PC-3 (cell line): ENCODE data around the gene RAD50. TPM values are rescaled to one million over a fixed set of nuclear protein-coding genes. Genes with fewer than 3 reads are reported as not detected.

ENCODE experiments used
- ATAC-seq: fragments of 200-7000 bp; cut with Tn5 transposase; 2 replicates; pipeline ENCODE4 v1.9.1; 2020; ENCODE audit warnings: mild to moderate bottlenecking, moderate library complexity
- BruUV-seq: library from RNA; stranded (reverse); fragments of 400-500 nt; replicated peaks from 2 replicates; lab custom pipeline; 2021; lab: Mats Ljungman, UMichigan
- CTCF ChIA-PET: fragments of 300-600 bp; sonication (Branson Sonifier 250); formaldehyde crosslinking; loops from one replicate; lab custom pipeline; 2022; ENCODE audit warnings: antibody characterized with exemption; lab: Charles Lee
- POLR2A ChIA-PET: fragments of 300-600 bp; sonication (Branson Sonifier 250); formaldehyde crosslinking; loops from one replicate; lab custom pipeline; 2022; ENCODE audit warnings: antibody characterized with exemption; ENCODE audit not compliant: unreplicated experiment; lab: Charles Lee
- DNase-seq: peaks from one replicate; pipeline ENCODE4 v3.0.0-alpha.2; 2015
- H2AFZ ChIP-seq: fragments of 300-600 bp; sonication (generic); 2 replicates; pipeline ENCODE4 v1.6.0; 2016; ENCODE audit warnings: antibody characterized with exemption, low read length
- H3F3A ChIP-seq: fragments of 300-600 bp; sonication (generic); one replicate; pipeline ENCODE4 v1.6.0; 2017; ENCODE audit warnings: antibody characterized with exemption, low read length, control low read depth, mild to moderate bottlenecking; ENCODE audit not compliant: unreplicated experiment
- H3K27ac ChIP-seq: fragments of 300-600 bp; sonication (generic); 2 replicates; pipeline ENCODE4 v1.5.1; 2016; ENCODE audit warnings: mild to moderate bottlenecking, low read length
- H3K27me3 ChIP-seq: fragments of 300-600 bp; sonication (generic); 2 replicates; pipeline ENCODE4 v1.6.1; 2016; ENCODE audit warnings: low read length, mixed read lengths
- H3K36me3 ChIP-seq: fragments of 300-600 bp; sonication (generic); 2 replicates; pipeline ENCODE4 v1.6.1; 2016; ENCODE audit warnings: low read depth, mixed run types, low read length, mixed read lengths
- H3K4me1 ChIP-seq: fragments of 300-600 bp; sonication (generic); 2 replicates; pipeline ENCODE4 v1.5.1; 2016; ENCODE audit warnings: low read length; ENCODE audit not compliant: insufficient read depth
- H3K4me2 ChIP-seq: fragments of 300-600 bp; sonication (generic); 2 replicates; pipeline ENCODE4 v1.6.0; 2016; ENCODE audit warnings: low read length
- H3K4me3 ChIP-seq: fragments of 300-600 bp; sonication (generic); 2 replicates; pipeline ENCODE4 v1.5.1; 2016; ENCODE audit warnings: mild to moderate bottlenecking, low read length, mixed read lengths
- H3K79me2 ChIP-seq: fragments of 300-600 bp; sonication (generic); 2 replicates; pipeline ENCODE4 v1.6.1; 2017; ENCODE audit warnings: low read length, mixed read lengths
- H3K9ac ChIP-seq: fragments of 300-600 bp; sonication (generic); 2 replicates; pipeline ENCODE4 v1.6.0; 2016; ENCODE audit warnings: mild to moderate bottlenecking, low read length
- H3K9me2 ChIP-seq: fragments of 300-600 bp; sonication (generic); replicated peaks from 2 replicates; pipeline ENCODE4 v1.6.1; 2016; ENCODE audit warnings: mixed run types, low read length, mixed read lengths
- H3K9me3 ChIP-seq: fragments of 300-600 bp; sonication (generic); 2 replicates; pipeline ENCODE4 v1.6.1; 2016; ENCODE audit warnings: low read length, mixed read lengths
- H4K20me1 ChIP-seq: fragments of 300-600 bp; sonication (generic); 2 replicates; pipeline ENCODE4 v1.6.1; 2016; ENCODE audit warnings: low read length, mixed read lengths
- CTCF ChIP-seq: fragments of 300-600 bp; sonication (generic); conservative IDR thresholded peaks from 2 replicates; pipeline ENCODE4 v1.5.1; 2017; ENCODE audit warnings: antibody characterized with exemption, low read depth, mild to moderate bottlenecking, low read length
- EZH2 ChIP-seq: fragments of 300-600 bp; sonication (generic); IDR thresholded peaks from one replicate; pipeline ENCODE4 v1.6.1; 2017; ENCODE audit warnings: antibody characterized with exemption, mild to moderate bottlenecking, low read length; ENCODE audit not compliant: unreplicated experiment
- EZH2phosphoT487 ChIP-seq: fragments of 300-600 bp; sonication (generic); IDR thresholded peaks from 2 replicates; pipeline ENCODE4 v1.6.1; 2018; ENCODE audit warnings: mild to moderate bottlenecking, antibody characterized with exemption, low read length, borderline replicate concordance
- intact Hi-C: fragments of 100-400 bp; cut with micrococcal nuclease; formaldehyde crosslinking; loops from 2 replicates; pipeline ENCODE4 v1.9.0; 2023
- total RNA-seq: library from RNA; depleted of rRNA; stranded (reverse); fragments of >200 nt; gene quantifications from 2 replicates; pipeline ENCODE4 v1.2.3, GENCODE V29; 2014

The RAD50 gene
- total RNA-seq, 1 experiment from 2014 or later: 6.7 TPM

- no peak overlapping the region for H3K4me3 ChIP-seq
- intact Hi-C loops: no loop called here
- H3K79me2 ChIP-seq: no peaks in the 10 kb centered on the region
- ChIA-PET CTCF (no interaction called here), POLR2A (no interaction called here)
- DNase-seq (no peak), ATAC-seq (no peak)
- H3K9ac ChIP-seq: no peak overlapping the region
- H3K9me2 ChIP-seq: no peaks in the 10 kb centered on the region
- H3F3A ChIP-seq: no peaks in the 10 kb centered on the region
- H3K4me2 ChIP-seq: no peak overlapping the region
- no peaks in the 10 kb centered on the region for H3K27me3 ChIP-seq
- H4K20me1 ChIP-seq: no peaks in the 10 kb centered on the region
- no peak overlapping the region for H3K27ac ChIP-seq
- H3K4me1 ChIP-seq: no peaks in the 10 kb centered on the region
- H3K36me3 ChIP-seq: no peaks in the 10 kb centered on the region
- H3K9me3 ChIP-seq: no peaks in the 10 kb centered on the region
- no peak overlapping the region for H2AFZ ChIP-seq
- no peak for TF ChIP-seq CTCF
- TF ChIP-seq EZH2: no peak
- TF ChIP-seq EZH2phosphoT487: no peak
- BruUV-seq: no TSS peak
These were observed 7.2 kb upstream of the RAD50 start for GRCh38 chr5:132549576-132549975.

GRCh38 chr5:132556153-132556762, 519 bp upstream of the RAD50 start:
- peaks cover 5% of the 10 kb centered on the region; the same call in 1 of the 2 replicates for H3K4me1 ChIP-seq
- H3F3A ChIP-seq: no peaks in the 10 kb centered on the region
- no peak for ATAC-seq
- no peaks in the 10 kb centered on the region for H3K27me3 ChIP-seq
- no peak overlapping the region; the same call in 1 of the 2 replicates for H3K9ac ChIP-seq
- TF ChIP-seq EZH2phosphoT487 (no peak), CTCF (no peak), EZH2 (no peak)
- ChIA-PET CTCF (no interaction called here), POLR2A (no interaction called here)
- H4K20me1 ChIP-seq: no peaks in the 10 kb centered on the region
- no peaks in the 10 kb centered on the region for H3K79me2 ChIP-seq
- intact Hi-C loops: no loop called here
- H3K9me3 ChIP-seq: no peaks in the 10 kb centered on the region
- DNase-seq: no peak
- peak overlapping the region; percentile 89 for H2AFZ ChIP-seq
- H3K9me2 ChIP-seq: no peaks in the 10 kb centered on the region
- TSS peak; percentile 73 for BruUV-seq
- peak overlapping the region; percentile 84 for H3K4me2 ChIP-seq
- H3K4me3 ChIP-seq: peak overlapping the region; percentile 63; the same call in 1 of the 2 replicates
- no peak overlapping the region for H3K27ac ChIP-seq
- H3K36me3 ChIP-seq: no peaks in the 10 kb centered on the region

- Histone ChIP-seq H3K79me2 (no peaks in the 10 kb centered on the region), H3K4me3 (peak overlapping the region; percentile 63), H3F3A (no peaks in the 10 kb centered on the region), H3K4me2 (peak overlapping the region; percentile 84), H3K9me3 (no peaks in the 10 kb centered on the region), H3K9me2 (no peaks in the 10 kb centered on the region), H3K36me3 (no peaks in the 10 kb centered on the region), H3K27ac (peak overlapping the region; percentile 44), H3K4me1 (peaks cover 5% of the 10 kb centered on the region; the same call in 1 of the 2 replicates), H3K27me3 (no peaks in the 10 kb centered on the region), H4K20me1 (no peaks in the 10 kb centered on the region), H3K9ac (peak overlapping the region; percentile 70), H2AFZ (peak overlapping the region; percentile 89)
- DNase-seq (peak; percentile 51), ATAC-seq (peak; percentile 76)
- TF ChIP-seq EZH2phosphoT487 (no peak), CTCF (no peak), EZH2 (no peak)
- ChIA-PET POLR2A (no interaction called here), CTCF (interaction anchor here (0.6 kb wide), 1 partner anchor 120 kb away, joined by 3 read pairs; no protein-coding TSS in a partner anchor)
- no TSS peak for BruUV-seq
- intact Hi-C loops: no loop called here
These were observed 848 bp downstream of the RAD50 start for GRCh38 chr5:132557478-132558172.
